ENCODE results near the gene SLC16A1. TPM values are rescaled to one million over a fixed set of nuclear protein-coding genes. Genes with fewer than 3 reads are reported as not detected.
A peak's percentile ranks its signal among the peaks of the same experiment; 100 is the strongest.
"Not testable (repeated sequence)": the region's sequence is repeated elsewhere in the genome, so short reads cannot be mapped to it uniquely, and the experiment has no call there.

The SLC16A1 gene
- total RNA-seq, 1 experiment from 2014 or later: 67.3 TPM

- no peak for DNase-seq (ENCODE audit: low spot score)
Measured at GRCh38 chr1:112925015-112925414, 31.0 kb downstream of the SLC16A1 start.

DNA sequence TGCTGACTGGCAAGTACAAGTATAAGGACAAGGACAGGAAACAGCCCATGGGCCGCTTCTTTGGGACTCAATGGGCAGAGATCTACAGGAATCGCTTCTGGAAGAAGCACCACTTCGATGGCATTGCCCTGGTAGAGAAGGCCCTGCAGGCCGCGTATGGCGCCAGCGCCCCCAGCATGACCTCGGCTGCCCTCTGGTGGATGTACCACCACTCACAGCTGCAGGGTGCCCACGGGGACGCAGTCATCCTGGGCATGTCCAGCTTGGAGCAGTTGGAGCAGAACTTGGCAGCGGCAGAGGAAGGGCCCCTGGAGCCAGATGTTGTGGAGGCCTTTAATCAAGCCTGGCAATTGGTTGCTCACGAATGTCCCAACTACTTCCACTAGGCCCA, 32.0 kb downstream of the SLC16A1 start:
- no peak for DNase-seq (ENCODE audit: low spot score)

DNA sequence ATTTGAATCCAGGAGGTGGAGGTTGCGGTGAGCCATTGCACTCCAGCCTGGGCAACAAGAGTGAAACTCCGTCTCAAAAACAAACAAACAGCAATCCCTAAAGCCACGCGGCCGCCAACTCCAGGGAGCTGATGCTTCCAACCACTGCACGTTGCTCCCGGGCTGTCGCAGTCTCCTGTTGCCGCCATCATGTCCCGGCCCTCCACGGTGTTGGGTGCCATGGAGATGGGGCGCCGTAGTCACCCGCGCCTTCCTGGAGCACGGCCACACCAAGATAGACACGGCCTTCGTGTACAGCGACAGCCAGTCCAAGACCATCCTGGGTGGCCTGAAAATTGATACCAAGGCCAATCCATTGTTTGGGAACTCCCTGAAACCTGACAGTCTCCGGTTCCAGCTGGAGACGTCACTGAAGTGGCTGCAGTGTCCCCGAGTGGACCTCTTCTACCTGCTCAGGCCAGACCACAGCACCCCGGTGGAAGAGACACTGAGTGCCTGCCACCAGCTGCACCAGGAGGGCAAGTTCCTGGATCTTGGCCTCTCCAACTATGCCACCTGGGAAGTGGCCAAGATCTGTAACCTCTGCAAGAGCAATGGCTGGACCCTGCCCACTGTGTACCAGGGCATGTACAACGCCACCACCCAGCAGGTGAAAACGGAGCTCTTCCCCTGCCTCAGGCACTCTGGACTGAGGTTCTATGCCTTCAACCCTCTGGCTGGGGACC, 32.6 kb downstream of the SLC16A1 start:
- no peak for DNase-seq (ENCODE audit: low spot score)

GRCh38 chr1:112911506-112912220, 44.3 kb downstream of the SLC16A1 start:
- DNase-seq (ENCODE audit: low spot score): no peak

DNA sequence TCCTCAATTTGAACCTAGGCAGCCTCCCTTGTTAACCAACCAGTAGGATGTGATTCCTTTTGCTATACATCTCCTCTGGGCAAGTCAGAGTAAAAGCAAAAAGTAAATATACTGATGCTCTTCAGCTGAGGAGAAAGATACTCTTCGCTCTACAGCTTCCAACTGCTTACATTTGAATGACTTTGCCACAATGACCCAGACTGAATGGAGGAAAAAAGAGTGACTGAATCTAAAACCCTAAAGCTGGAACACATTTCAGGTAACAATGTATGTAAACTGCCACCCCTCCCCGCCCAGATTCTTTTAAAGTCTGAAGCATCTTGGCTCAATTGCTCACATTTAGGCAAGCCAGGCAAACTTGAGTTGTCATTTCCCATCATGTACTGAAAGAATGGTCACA, 46.1 kb downstream of the SLC16A1 start:
- DNase-seq (ENCODE audit: low spot score): no peak

DNA sequence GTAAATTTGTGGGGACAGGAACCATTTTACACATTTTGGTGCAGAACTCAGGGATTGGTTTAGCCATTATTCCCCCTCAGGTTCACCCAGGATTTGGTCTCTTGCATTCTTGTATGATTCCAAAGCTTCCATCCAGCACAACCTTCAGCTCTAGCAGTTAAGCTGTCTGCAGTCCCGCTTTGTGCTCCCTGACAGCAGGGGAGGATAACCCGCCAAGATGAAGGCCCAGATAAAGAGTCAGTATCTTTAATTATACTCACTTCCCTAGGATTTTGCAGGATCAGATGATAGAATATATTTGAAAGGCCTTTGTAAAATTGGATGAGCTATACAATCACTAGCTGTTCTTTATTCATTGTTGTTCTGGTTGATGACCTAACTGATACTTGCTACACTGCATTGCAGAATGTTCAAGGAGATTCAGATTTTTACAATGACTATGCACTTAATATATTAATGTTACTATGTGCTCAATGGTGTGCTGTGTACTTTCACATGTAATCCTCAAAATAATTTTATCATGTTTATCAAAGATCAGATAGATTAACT, 49.8 kb downstream of the SLC16A1 start:
- DNase-seq (ENCODE audit: low spot score): no peak

GRCh38 chr1:112905395-112906149, 50.4 kb downstream of the SLC16A1 start:
- peak; percentile 13 for DNase-seq (ENCODE audit: low spot score)

- DNase-seq (ENCODE audit: low spot score): no peak
Measured at GRCh38 chr1:112904831-112905261, 51.1 kb downstream of the SLC16A1 start.

DNA sequence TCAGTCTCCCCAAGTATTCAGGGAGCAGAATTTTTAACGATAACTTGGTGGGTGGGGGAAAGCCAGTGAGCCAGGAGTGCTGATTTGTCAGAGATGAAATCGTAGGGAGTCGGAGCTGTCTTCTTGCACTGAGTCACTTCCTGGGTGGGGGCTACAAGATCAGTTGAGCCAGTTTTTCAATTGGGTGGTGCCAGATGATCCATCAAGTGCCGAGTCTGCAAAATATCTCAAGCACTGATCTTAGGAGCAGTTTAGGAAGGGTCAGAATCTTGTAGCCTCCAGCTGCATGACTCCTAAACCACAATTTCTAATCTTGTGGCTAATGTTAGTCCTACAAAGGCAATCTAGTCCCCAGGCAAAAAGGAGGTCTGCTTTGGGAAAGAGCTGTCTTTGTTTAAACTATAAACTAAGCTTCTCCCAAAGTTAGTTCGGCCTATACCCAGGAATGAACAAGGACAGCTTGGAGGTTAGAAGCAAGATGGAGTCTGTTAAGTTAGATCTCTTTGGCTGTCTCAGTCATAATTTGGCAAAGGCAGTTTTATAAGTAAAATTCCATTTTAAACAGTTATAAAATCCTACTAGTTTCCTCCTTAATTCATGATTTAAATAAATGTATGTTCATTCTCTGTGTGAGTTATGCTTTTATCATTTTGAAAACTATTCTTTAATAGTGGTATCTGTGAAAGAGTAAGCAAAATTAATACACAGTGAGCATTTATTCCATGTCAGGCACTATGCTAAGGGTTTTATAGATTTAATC, 51.7 kb downstream of the SLC16A1 start:
- DNase-seq (ENCODE audit: low spot score): peak; percentile 29

DNA sequence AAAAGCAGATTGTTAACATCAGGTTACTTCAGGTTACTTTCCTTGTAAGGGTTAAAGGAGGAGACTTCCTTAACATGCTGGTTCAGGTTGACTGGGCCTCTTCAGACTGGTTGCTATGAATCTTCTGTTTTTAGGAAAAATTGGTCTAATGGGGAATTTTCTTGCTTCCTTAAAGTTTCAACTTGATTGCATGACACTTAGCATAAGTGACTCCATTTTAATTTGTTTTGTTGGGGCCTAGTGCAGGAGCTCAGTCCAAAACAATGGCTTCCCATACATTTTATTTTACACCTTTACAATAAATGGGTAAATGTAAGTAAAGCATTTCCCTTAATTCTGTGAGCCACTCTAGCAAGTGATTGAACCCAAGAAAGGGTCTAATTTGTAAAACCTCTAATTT, 53.8 kb downstream of the SLC16A1 start:
- DNase-seq (ENCODE audit: low spot score): no peak

GRCh38 chr1:112901387-112901786, 54.6 kb downstream of the SLC16A1 start:
- DNase-seq (ENCODE audit: low spot score): no peak

DNA sequence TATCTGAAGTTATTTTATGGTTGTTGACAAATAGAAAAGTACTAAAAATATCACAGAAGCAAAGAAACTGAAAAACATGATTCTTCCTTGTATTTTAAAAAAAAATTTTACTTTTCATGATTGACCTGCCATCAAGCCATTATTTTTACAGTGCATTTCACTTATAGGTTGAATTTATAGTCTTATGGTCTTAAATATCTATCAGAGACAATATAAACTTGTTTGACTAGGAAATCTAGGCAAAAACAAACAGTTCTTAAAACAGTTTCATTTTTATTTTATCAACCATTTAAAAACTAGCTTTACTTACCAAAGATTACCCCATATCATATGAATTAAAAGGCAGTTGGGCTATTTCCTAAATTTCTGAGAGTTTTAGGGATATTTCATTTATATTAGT, 59.2 kb downstream of the SLC16A1 start:
- DNase-seq (ENCODE audit: low spot score): no peak

- no peak for DNase-seq (ENCODE audit: low spot score)
Measured at GRCh38 chr1:112894561-112895011, 61.4 kb downstream of the SLC16A1 start.

- no peak for DNase-seq (ENCODE audit: low spot score)
Measured at GRCh38 chr1:112894010-112894292, 62.0 kb downstream of the SLC16A1 start.

DNA sequence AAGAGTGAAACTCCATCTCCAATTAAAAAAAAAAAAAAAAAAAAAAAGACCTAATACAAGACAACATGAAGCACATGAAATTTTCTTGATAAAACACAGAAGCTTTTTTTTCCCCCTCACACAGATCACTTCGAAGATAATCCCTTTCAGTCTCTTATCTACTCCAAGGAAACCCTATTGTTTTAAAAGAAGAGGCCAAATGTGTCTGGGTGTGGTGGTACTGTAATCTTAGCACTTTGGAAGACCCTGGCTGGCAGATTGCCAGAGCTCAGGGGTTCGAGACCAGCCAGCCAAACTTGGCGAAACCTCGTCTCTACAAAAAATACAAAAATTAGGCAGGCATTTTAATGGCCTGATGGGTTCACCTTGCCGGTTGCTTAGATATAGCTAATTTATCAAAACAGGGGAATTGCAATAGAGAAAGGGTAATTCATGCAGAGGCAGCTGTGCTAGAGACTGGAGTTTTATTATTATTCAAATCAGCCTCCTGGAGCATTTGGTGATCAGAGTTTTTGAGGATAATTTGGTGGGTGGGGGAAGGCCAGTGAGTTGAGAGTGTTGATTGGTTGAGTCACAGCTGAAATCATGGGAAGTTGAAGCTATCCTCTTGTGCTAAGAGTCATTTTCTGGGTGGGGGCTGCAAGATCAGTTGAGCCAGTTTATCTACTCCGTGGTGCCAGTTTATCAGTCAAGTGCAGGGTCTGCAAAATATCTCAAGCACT, 62.5 kb downstream of the SLC16A1 start:
- DNase-seq (ENCODE audit: low spot score): no peak

GRCh38 chr1:112889906-112890305, 66.1 kb downstream of the SLC16A1 start:
- DNase-seq (ENCODE audit: low spot score): not testable (repeated sequence)

- no peak for DNase-seq (ENCODE audit: low spot score)
Measured at GRCh38 chr1:112889052-112889768, 66.8 kb downstream of the SLC16A1 start.

DNA sequence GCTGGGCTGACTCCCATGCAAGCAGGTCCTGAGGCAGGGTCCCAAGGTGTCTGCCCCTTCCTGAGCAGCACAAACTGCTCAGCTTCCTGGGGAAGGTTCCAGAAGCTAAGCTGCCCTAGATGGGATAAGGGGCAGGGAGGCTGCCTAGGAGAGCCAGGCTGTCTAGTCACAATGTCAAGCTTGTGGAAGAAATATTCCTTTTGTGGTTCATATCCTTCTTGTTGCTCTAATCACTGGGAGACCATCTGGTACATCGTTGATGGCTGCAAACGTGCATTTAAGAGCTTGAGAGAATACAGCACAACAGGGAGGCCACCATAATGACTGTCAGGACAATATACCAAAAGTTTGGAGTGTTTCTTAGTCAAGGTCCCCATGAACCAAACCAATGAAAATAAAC, 67.4 kb downstream of the SLC16A1 start:
- no peak for DNase-seq (ENCODE audit: low spot score)

DNA sequence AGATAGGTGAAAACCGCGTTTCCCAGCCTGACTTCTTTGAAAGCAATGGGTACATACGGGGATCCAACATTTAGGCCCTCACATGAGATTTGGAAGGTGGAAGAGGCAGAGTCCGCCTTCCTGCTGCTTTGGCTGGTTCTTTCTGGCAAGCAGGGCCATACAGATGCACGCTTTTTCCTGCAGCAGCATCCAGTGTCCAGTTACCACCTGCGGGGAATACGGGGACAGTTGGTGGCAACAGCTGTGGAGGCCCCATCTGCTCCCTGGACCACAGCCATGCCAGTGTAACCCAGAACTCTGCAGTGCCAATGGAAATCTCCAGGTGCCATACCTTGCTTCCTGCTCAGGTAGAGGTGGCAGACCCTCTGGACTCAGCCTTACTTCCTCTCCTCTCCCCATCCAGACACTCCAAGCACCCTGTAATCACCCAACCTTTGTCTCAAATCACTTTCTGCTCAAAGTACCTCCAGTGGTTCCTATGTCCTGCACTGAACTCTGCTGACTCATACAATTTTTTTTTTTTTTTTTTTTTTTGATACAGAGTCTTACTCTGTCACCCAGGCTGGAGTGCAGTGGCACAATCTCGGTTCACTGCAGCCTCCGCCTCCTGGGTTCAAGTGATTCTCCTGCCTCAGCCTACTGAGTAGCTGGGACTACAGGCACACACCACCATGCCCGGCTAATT, 68.3 kb downstream of the SLC16A1 start:
- no peak for DNase-seq (ENCODE audit: low spot score)

GRCh38 chr1:112884996-112885395, 71.0 kb downstream of the SLC16A1 start:
- DNase-seq (ENCODE audit: low spot score): not testable (repeated sequence)
